Sigmoid colon (tissue), 7 donors: ENCODE measurements around the gene FAM174B. TPM values are rescaled to one million over a fixed set of nuclear protein-coding genes. Genes with fewer than 3 reads are reported as not detected.

Experiments
- DNase-seq: peaks from one replicate; pipeline ENCODE4 v3.0.0-alpha.2; 2019
- H3K27ac ChIP-seq, 4 donors: fragments of 200-600 bp; sonication (generic); one replicate each; pipeline ENCODE4 v1.5.1; 2016 to 2019; ENCODE audit warnings: mild to moderate bottlenecking in 1 of 4
- H3K27me3 ChIP-seq, 3 donors: fragments of 200-600 bp; sonication (generic); one replicate each; pipeline ENCODE4 v1.5.1; 2019; ENCODE audit warnings: mild to moderate bottlenecking in 1 of 3
- H3K36me3 ChIP-seq, 4 donors: fragments of 200-600 bp; sonication (generic); one replicate each; pipeline ENCODE4 v1.5.1; 2016 to 2019
- H3K4me1 ChIP-seq, 4 donors: fragments of 200-600 bp; sonication (generic); one replicate each; pipeline ENCODE4 v1.5.1; 2017 to 2019
- H3K4me3 ChIP-seq, 4 donors: fragments of 200-600 bp; sonication (generic); one replicate each; pipeline ENCODE4 v1.5.1; 2017 to 2019; ENCODE audit warnings: mild to moderate bottlenecking in 2 of 4, moderate library complexity in 1 of 4
- H3K9me3 ChIP-seq, 4 donors: fragments of 200-600 bp in 3 of 4; sonication (generic) in 3 of 4; one replicate each; pipeline versions ENCODE4 v1.5.1 to v1.6.1; 2013 to 2019
- CTCF ChIP-seq, 4 experiments: fragments of 450-650 bp in 3 of 4; fragments of 200-600 bp in 1 of 4; IDR thresholded peaks; one replicate each; pipeline ENCODE4 v1.5.1; 2016 to 2019; ENCODE audit warnings: antibody characterized with exemption in 4 of 4, mild to moderate bottlenecking in 3 of 4, moderate library complexity in 2 of 4
- EP300 ChIP-seq, 4 donors: sonication (generic); formaldehyde crosslinking; IDR thresholded peaks; one replicate each; pipeline ENCODE4 v1.6.1; 2017; ENCODE audit warnings: antibody characterized with exemption in 4 of 4
- POLR2A ChIP-seq, 2 donors: fragments of 450-650 bp; IDR thresholded peaks; one replicate each; pipeline ENCODE4 v1.6.1; 2016; ENCODE audit warnings: antibody characterized with exemption in 2 of 2, mild to moderate bottlenecking in 2 of 2, moderate library complexity in 2 of 2
- POLR2AphosphoS5 ChIP-seq, 4 donors: sonication (generic); formaldehyde crosslinking; IDR thresholded peaks; one replicate each; pipeline ENCODE4 v1.6.1; 2017; ENCODE audit warnings: antibody characterized with exemption in 4 of 4
- WGBS, 2 donors: extraction: QIAGEN DNeasy Blood & Tissue Kit; methylation state at CpG; one replicate each; pipeline ENCODE4 v1.1.7; 2013; 5-methylcytosine and 5-hydroxymethylcytosine counted together
- intact Hi-C: fragments of 100-400 bp; cut with DNase I; formaldehyde crosslinking; loops from one replicate; pipeline ENCODE4 v1.15.1; 2023
- polyA plus RNA-seq, 3 donors: library from polyadenylated mRNA; stranded (reverse); fragments of 200-250 nt; gene quantifications; one replicate each; pipeline ENCODE4 v1.2.3, GENCODE V29; 2013
- total RNA-seq, 4 donors: library from RNA; depleted of rRNA; stranded (reverse); fragments of >200 nt; gene quantifications; one replicate each; pipeline ENCODE4 v1.1.0, GENCODE V29; 2016
- donor health status: healthy with polysubstance abuse.
- donor health status: Bipolar disorder and iron deficiency.
- donor health status: healthy.

FAM174B gene
- total and polyA plus RNA-seq, 7 donors, result 5.3 to 38.9 (median 8.1) TPM

- WGBS, 2 donors, result 35 to 49% methylated on average over 3 of the region's 3 CpGs
- H3K36me3 ChIP-seq, result no peaks in the 10 kb centered on the region
- no peaks in the 10 kb centered on the region for H3K27me3 ChIP-seq
- H3K27ac ChIP-seq, result no peak overlapping the region
- intact Hi-C loops, result no loop called here
- no peaks in the 10 kb centered on the region for H3K9me3 ChIP-seq
- no peak for DNase-seq
- H3K4me3 ChIP-seq, result no peak overlapping the region
- no peaks in the 10 kb centered on the region for H3K4me1 ChIP-seq
- TF ChIP-seq POLR2AphosphoS5 (IDR thresholded peaks at IDR 0.05), result no peak
- TF ChIP-seq POLR2A (IDR thresholded peaks at IDR 0.05), result no peak
- no peak for TF ChIP-seq CTCF (IDR thresholded peaks at IDR 0.05)
- no peak for TF ChIP-seq EP300 (IDR thresholded peaks at IDR 0.05)
These were observed 85.8 kb downstream of the FAM174B start for GRCh38 chr15:92569778-92570177.

Other genes starting within 250 kb of the FAM174B start
- 100 to 1,000 TPM in 1 of 4 donors, 10 to 100 TPM in 3; 75.9 to 108 (median 90.0) TPM for gene CHD2, start 244.5 kb upstream of the FAM174B start, total RNA-seq
- 10 to 100 TPM; 16.0 to 48.4 (median 16.8) TPM for gene CHD2, start 244.5 kb upstream of the FAM174B start, polyA plus RNA-seq